GM12878 (cell line): Measurements from ENCODE around the gene MDM4. TPM values are rescaled to one million over a fixed set of nuclear protein-coding genes. Genes with fewer than 3 reads are reported as not detected.

Experiments used
- BCL3 ChIP-seq: IDR thresholded peaks from 2 replicates; pipeline ENCODE4 v1.6.1; 2011; ENCODE audit warnings: borderline replicate concordance, low read depth, mild to moderate bottlenecking, moderate library complexity, low read length; ENCODE audit not compliant: insufficient read depth, poor library complexity, severe bottlenecking
- CTCF ChIP-seq, 3 experiments: IDR thresholded peaks in 2 of 3; conservative IDR thresholded peaks in 1 of 3; 2 replicates each; pipeline ENCODE4 v1.5.1; 2011; ENCODE audit warnings: low read depth in 3 of 3, low read length in 3 of 3, mild to moderate bottlenecking in 3 of 3, control low read depth in 2 of 3, moderate library complexity in 2 of 3, inconsistent platforms in 1 of 3, mixed read lengths in 1 of 3; ENCODE audit not compliant: control insufficient read depth in 2 of 3, insufficient read depth in 1 of 3; ENCODE audit errors: extremely low read depth in 1 of 3
- CUX1 ChIP-seq: IDR thresholded peaks from 2 replicates; pipeline ENCODE4 v1.6.1; 2012; ENCODE audit warnings: improper control_type of control experiment, low read depth, low read length; ENCODE audit not compliant: insufficient replicate concordance
- HCFC1 ChIP-seq: fragments of 150-350 bp; IDR thresholded peaks from 2 replicates; pipeline ENCODE4 v1.6.1; 2014; ENCODE audit warnings: low read length
- PKNOX1 ChIP-seq: fragments of 450-650 bp; IDR thresholded peaks from 2 replicates; pipeline ENCODE4 v1.6.1; 2016; ENCODE audit warnings: mild to moderate bottlenecking
- RELA ChIP-seq: fragments of 450-650 bp; IDR thresholded peaks from 2 replicates; pipeline ENCODE4 v1.8.0; 2014; ENCODE audit warnings: borderline replicate concordance; ENCODE audit not compliant: partially characterized antibody
- USF2 ChIP-seq: IDR thresholded peaks from 2 replicates; pipeline ENCODE4 v1.6.1; 2011; ENCODE audit warnings: low read depth, low read length, improper control_type of control experiment, borderline replicate concordance
- ZNF592 ChIP-seq: fragments of 450-650 bp; IDR thresholded peaks from 2 replicates; pipeline ENCODE4 v1.6.1; 2017; ENCODE audit warnings: mild to moderate bottlenecking, moderate library complexity
- polyA plus RNA-seq, 11 experiments: library from polyadenylated mRNA; depleted of rRNA in 4 of 11; unstranded in 6 of 11; stranded (reverse) in 5 of 11; fragments of >200 nt; fragmentation: Nextera tagmentation in 4 of 11; fragmentation: Illumina TruSeq in 1 of 11; extraction: Ambion mirVana in 4 of 11; extraction: Trizol in 1 of 11; gene quantifications; 1 replicate in 1 of 11; 2 replicates in 10 of 11; pipeline versions ENCODE4 v1.2.1 to v1.2.3, GENCODE V29; 2011 to 2016; ENCODE audit warnings: inconsistent platforms in 2 of 11, missing spikeins in 2 of 11, low read depth in 1 of 11
- total RNA-seq, 4 experiments: library from RNA; depleted of rRNA in 3 of 4; stranded (reverse); fragments of >200 nt in 3 of 4; fragmentation: Illumina TruSeq in 1 of 4; extraction: Trizol in 1 of 4; gene quantifications; 2 replicates each; pipeline versions ENCODE4 v1.2.1 to v1.2.3, GENCODE V29; 2013 to 2021

The MDM4 gene
- total and polyA plus RNA-seq, 10 of the 15 experiments (the other 5 are each of a cell fraction or from before 2014, with no cell fraction given) = 2.5 to 74.4 (median 22.7) TPM

- TF ChIP-seq BCL3 = no peak
- TF ChIP-seq HCFC1 = no peak
- no peak for TF ChIP-seq RELA
- no peak for TF ChIP-seq USF2
- TF ChIP-seq ZNF592 = no peak
- no peak for TF ChIP-seq CUX1
- no peak for TF ChIP-seq PKNOX1
- no peak for TF ChIP-seq CTCF (IDR thresholded peaks at IDR 0.05 in 2 of 3, conservative IDR thresholded peaks at IDR 0.05 in 1 of 3; ENCODE audit: control insufficient read depth in 2 of 3, extremely low read depth in 1 of 3, insufficient read depth in 1 of 3, low read depth in 3 of 3, low read length in 3 of 3)
Measured at GRCh38 chr1:204578867-204579664, 62.9 kb downstream of the MDM4 start (continued).
